ENCODE measurements around the gene TMEM114. TPM values are rescaled to one million over a fixed set of nuclear protein-coding genes. Genes with fewer than 3 reads are reported as not detected.

The TMEM114 gene
- total RNA-seq, 2 donors from 2014 or later = not detected

DNA sequence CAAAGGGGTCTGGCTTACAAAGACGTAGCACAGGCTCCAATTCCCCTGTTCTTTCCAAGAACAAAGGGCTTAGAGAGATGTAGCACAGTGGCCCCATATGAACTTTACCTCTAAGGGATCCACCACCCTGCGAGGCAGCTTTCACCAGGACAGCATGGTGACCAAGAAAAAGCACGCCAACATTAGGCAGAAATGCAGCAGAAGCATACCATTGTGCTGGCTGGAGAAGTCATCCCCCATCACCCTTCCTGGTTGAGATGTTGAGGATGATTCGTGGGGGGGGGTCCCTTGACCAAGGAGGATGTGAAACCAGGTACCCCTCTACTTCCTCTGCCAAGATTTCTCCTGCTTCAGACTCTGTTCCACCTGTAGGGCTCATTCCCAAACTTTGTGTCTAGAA lies 48.4 kb downstream of the TMEM114 start:
- ATAC-seq (no peak), DNase-seq (ENCODE audit: low spot score) (no peak)
- H3K4me1 Mint-ChIP-seq (ENCODE audit: low read depth in 2 of 2) = no peaks in the 10 kb centered on the region
- no peaks in the 10 kb centered on the region for H3K9me3 Mint-ChIP-seq
- peaks cover 28 to 43% of the 10 kb centered on the region in 2 donors for H3K27me3 Mint-ChIP-seq
- no peak overlapping the region for H3K27ac Mint-ChIP-seq
- no peak overlapping the region for H3K4me3 Mint-ChIP-seq
- H3K36me3 Mint-ChIP-seq = no peaks in the 10 kb centered on the region

DNA sequence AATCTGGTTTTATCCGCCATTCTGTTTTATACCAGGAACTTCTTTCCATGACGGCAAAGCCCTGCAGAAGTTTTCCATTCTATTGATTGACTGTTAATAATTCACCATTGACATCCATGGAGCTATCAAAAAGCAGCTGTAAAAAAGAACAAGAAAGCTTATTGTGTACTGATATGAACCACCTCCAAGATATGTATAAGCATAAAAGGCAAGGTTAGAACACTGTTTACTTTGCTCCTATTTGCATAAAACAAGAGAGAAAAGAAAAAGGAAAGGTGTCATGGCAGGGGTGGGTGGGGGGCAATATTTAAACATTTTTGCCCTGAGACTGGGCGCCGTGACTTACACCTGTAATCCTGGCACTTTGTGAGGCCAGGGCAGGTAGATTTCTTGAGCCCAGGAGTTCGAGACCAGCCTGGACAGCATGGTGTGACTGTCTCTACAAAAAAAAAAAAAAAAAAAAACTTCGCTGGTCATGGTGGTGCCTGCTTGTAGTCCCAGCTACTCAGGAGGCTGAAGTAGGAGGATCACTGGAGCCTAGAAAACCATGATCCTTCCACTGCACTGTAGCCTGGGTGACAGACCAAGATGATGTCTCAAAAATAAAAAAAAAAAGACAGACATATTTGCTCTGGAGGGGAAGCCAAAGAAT lies 52.5 kb downstream of the TMEM114 start:
- Mint-ChIP-seq H3K27ac (no peak overlapping the region), H3K36me3 (no peaks in the 10 kb centered on the region), H3K27me3 (peaks cover 15 to 23% of the 10 kb centered on the region in 2 donors), H3K4me3 (no peak overlapping the region), H3K4me1 (ENCODE audit: low read depth in 2 of 2) (no peaks in the 10 kb centered on the region), H3K9me3 (no peaks in the 10 kb centered on the region)
- no peak for ATAC-seq
- DNase-seq (ENCODE audit: low spot score) = no peak

DNA sequence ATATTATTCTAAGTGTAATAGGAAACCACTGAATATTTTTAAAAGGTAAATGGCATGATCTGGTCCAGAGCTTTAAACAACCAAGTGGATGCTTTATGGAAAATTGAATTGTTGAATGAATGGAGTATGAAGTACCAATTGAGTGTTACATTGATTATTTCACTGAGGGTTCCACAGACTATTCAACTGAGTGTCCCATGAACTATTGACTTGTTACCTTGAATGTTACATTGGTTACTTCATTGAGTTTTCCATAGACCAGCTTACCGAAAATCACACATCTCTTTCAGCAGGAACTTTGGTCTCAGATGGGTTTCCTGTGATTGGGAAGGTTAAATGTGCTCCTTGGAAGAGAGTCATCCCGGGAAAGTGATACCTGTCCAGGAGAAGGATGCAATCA lies 56.8 kb downstream of the TMEM114 start:
- Mint-ChIP-seq H3K27ac (no peak overlapping the region), H3K9me3 (no peaks in the 10 kb centered on the region), H3K27me3 (peaks cover 16 to 35% of the 10 kb centered on the region in 2 donors), H3K4me1 (ENCODE audit: low read depth in 2 of 2) (no peaks in the 10 kb centered on the region), H3K36me3 (no peaks in the 10 kb centered on the region), H3K4me3 (no peak overlapping the region)
- ATAC-seq = no peak
- no peak for DNase-seq (ENCODE audit: low spot score)

DNA sequence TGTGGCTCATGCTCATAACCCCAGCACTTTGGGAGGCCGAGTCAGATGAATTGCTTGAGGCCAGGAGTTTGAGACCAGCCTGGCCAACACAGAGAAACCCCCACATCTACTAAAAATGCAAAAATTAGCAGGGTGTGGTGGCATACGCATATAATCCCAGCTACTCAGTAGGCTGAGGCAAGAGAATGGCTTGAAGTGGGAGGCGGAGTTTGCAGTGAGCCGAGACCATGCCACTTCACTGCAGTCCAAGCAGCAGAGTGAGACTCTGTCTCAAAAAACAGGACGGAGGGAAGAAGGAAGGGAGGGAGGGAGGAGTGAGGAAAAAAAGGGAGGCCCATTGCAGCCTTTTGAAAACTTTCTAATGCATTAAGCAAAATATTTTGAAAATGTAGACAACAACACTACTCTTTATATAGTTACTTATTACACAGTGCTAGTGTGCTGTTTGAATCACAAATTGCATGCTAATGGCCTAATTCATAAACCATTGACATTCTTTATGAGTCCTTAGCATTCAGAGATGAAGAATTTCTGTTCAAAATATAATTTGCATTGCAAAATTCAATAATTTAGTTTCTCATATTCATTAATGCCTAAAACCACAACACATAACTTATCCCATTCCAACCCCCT lies 59.4 kb downstream of the TMEM114 start:
- H3K27ac Mint-ChIP-seq = no peak overlapping the region
- peaks cover 17 to 37% of the 10 kb centered on the region in 2 donors for H3K27me3 Mint-ChIP-seq
- no peaks in the 10 kb centered on the region for H3K4me1 Mint-ChIP-seq (ENCODE audit: low read depth in 2 of 2)
- no peak overlapping the region for H3K4me3 Mint-ChIP-seq
- no peak for DNase-seq (ENCODE audit: low spot score)
- no peaks in the 10 kb centered on the region for H3K36me3 Mint-ChIP-seq
- no peaks in the 10 kb centered on the region for H3K9me3 Mint-ChIP-seq
- no peak for ATAC-seq

DNA sequence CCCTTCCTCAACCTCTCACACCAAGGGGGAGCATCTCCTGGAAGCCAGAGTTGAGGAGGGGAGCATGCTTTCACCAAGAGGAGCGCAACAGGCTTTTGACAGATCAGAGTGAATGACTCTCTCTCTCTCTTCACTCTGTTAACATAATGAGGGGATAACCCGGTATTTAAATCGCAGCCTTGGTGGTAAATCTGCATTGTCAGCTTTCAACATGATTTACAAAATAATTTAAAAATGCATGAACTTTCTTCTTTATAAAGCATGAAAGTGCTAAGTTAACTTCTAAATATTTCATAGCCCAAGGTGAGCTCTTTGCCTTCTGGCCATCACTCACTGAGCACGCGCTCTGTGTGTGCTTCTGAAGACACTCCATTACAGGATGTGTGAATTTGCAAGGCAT lies 61.8 kb downstream of the TMEM114 start:
- H3K27ac Mint-ChIP-seq = no peak overlapping the region
- H3K4me3 Mint-ChIP-seq = no peak overlapping the region
- no peak for ATAC-seq

DNA sequence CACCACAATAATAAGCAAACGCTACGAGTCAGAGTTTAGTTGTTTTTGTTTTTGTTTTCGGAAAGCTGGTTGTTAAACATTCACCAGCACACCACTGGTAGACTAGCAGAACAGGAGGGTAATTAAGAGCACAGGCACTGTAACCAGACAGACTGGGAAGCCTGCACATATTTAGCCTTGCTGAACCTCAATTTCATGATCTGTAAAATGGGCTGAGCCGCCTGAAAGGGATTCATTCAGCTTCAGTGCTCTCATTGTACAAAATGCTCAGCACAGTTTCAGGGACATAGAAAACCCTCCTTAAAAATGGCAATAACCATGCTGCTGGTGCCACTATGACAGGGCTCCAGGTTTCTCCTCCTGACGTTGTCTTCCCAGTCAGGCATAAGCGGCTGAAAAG lies 66.4 kb downstream of the TMEM114 start:
- H3K4me3 Mint-ChIP-seq = no peak overlapping the region
- peaks cover 13 to 29% of the 10 kb centered on the region in 2 donors for H3K27me3 Mint-ChIP-seq
- H3K9me3 Mint-ChIP-seq = no peaks in the 10 kb centered on the region
- H3K36me3 Mint-ChIP-seq = no peaks in the 10 kb centered on the region
- H3K4me1 Mint-ChIP-seq (ENCODE audit: low read depth in 2 of 2) = no peaks in the 10 kb centered on the region
- H3K27ac Mint-ChIP-seq = no peak overlapping the region
- ATAC-seq (no peak), DNase-seq (ENCODE audit: low spot score) (no peak)

More for the DNA sequence above, 61.8 kb downstream of the TMEM114 start:
- DNase-seq (ENCODE audit: low spot score) = no peak
- no peaks in the 10 kb centered on the region for H3K9me3 Mint-ChIP-seq
- no peaks in the 10 kb centered on the region for H3K4me1 Mint-ChIP-seq (ENCODE audit: low read depth in 2 of 2)
- H3K27me3 Mint-ChIP-seq = peaks cover 18 to 50% of the 10 kb centered on the region in 2 donors
- H3K36me3 Mint-ChIP-seq = no peaks in the 10 kb centered on the region

DNA sequence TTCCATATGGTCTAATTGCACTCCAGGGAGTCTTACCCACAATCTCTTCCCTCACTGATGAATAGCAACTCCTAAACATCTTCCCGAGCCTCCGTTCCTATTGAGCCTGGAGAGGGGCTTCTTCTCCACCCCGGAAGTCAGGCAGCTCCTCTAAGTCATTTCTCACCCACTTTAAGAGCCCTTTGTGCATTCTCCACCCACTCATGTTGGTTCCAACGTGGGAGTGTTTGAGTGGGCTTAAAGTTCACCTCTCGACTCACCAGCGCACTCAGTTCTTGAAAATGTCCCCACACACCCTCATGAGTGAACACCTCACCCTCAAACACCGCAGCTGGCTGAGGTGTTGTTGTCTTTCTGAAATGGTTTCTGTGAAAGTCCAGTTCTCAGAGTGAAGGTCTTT lies 67.6 kb downstream of the TMEM114 start:
- DNase-seq (ENCODE audit: low spot score) (no peak), ATAC-seq (no peak)
- Mint-ChIP-seq H3K27ac (no peak overlapping the region), H3K9me3 (no peaks in the 10 kb centered on the region), H3K36me3 (no peaks in the 10 kb centered on the region), H3K4me1 (ENCODE audit: low read depth in 2 of 2) (no peaks in the 10 kb centered on the region), H3K27me3 (peaks cover 10 to 18% of the 10 kb centered on the region in 2 donors), H3K4me3 (no peak overlapping the region)

DNA sequence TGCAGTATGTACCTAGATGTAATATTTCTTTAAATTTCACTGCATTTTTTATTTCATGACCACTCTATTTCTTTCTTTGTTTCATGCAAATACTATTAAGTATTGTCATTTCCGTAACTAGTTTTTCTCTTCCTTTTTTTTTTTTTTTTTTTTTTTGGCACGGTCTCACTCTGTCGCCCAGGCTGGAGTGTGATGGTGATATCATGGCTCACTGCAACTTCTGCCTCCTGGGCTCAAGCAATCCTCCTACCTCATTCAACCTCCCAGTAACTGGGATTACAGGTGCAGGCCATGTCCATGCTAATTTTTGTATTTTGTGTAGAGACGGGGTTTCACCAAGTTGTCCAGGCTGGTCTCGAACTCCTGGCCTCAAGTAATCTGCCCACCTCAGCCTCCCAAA lies 70.7 kb downstream of the TMEM114 start:
- H3K27me3 Mint-ChIP-seq = peaks cover 4 to 9% of the 10 kb centered on the region in 2 donors
- H3K27ac Mint-ChIP-seq = no peak overlapping the region
- DNase-seq (ENCODE audit: low spot score) = no peak
- no peaks in the 10 kb centered on the region for H3K36me3 Mint-ChIP-seq
- no peak for ATAC-seq
- no peak overlapping the region for H3K4me3 Mint-ChIP-seq
- no peaks in the 10 kb centered on the region for H3K9me3 Mint-ChIP-seq
- H3K4me1 Mint-ChIP-seq (ENCODE audit: low read depth in 2 of 2) = no peaks in the 10 kb centered on the region

Other genes starting within 250 kb of the TMEM114 start
- 10 to 100 TPM; 29.8 to 65.9 TPM for gene METTL22, start 31.2 kb upstream of the TMEM114 start, total RNA-seq
- 1 to 10 TPM; 8.7 TPM for gene ABAT, start 84.1 kb upstream of the TMEM114 start, total RNA-seq
- gene TMEM186, start 207.1 kb upstream of the TMEM114 start, total RNA-seq = 10 to 100 TPM; 11.8 to 12.1 TPM
- 100 to 1,000 TPM in 1 of 2 donors, 10 to 100 TPM in 1; 61.6 to 105 TPM for gene PMM2, start 207.3 kb upstream of the TMEM114 start, total RNA-seq

Measured in natural killer cell treated with Interleukin-12 subunit alpha and Interleukin-12 subunit beta and Interleukin-15 and Interleukin-18, amount 100 ng/mL, for 72 hours (primary cell).